OCI-LY7 (cell line): Measurements from ENCODE around the gene PKIB. TPM values are rescaled to one million over a fixed set of nuclear protein-coding genes. Genes with fewer than 3 reads are reported as not detected.

Source experiments
- BruUV-seq: library from RNA; stranded (reverse); fragments of 400-500 nt; replicated peaks from 2 replicates; lab custom pipeline; 2021; lab: Mats Ljungman, UMichigan
- CTCF ChIA-PET: fragments of 300-600 bp; sonication (Branson Sonifier 250); formaldehyde crosslinking; loops from one replicate; lab custom pipeline; 2022; ENCODE audit warnings: antibody characterized with exemption; ENCODE audit not compliant: unreplicated experiment; lab: Charles Lee
- POLR2A ChIA-PET: fragments of 300-600 bp; sonication (Branson Sonifier 250); formaldehyde crosslinking; loops from one replicate; lab custom pipeline; 2022; ENCODE audit warnings: antibody characterized with exemption; lab: Charles Lee
- DNase-seq: peaks from one replicate; pipeline ENCODE4 v3.0.0-alpha.2; 2015; ENCODE audit warnings: low spot score
- H2AFZ ChIP-seq: fragments of 200-600 bp; sonication (generic), shearing (Covaris generic); 2 replicates; pipeline ENCODE4 v1.6.1; 2014; ENCODE audit warnings: mild to moderate bottlenecking, antibody characterized with exemption, low read length, moderate library complexity
- H3K27ac ChIP-seq: fragments of 200-600 bp; sonication (generic); 2 replicates; pipeline ENCODE4 v1.5.1; 2014; ENCODE audit warnings: mixed run types, low read depth, mild to moderate bottlenecking, moderate library complexity, low read length, inconsistent platforms; ENCODE audit not compliant: poor library complexity, severe bottlenecking
- H3K36me3 ChIP-seq: fragments of 200-600 bp; sonication (generic); 2 replicates; pipeline ENCODE4 v1.6.1; 2014; ENCODE audit warnings: mild to moderate bottlenecking, antibody characterized with exemption, low read length, moderate library complexity, mixed read lengths; ENCODE audit not compliant: insufficient read depth
- H3K4me1 ChIP-seq: fragments of 200-600 bp; sonication (generic); 2 replicates; pipeline ENCODE4 v1.5.1; 2014; ENCODE audit warnings: mild to moderate bottlenecking, low read length; ENCODE audit not compliant: insufficient read depth, poor library complexity, severe bottlenecking
- H3K4me2 ChIP-seq: fragments of 200-600 bp; sonication (generic); 2 replicates; pipeline ENCODE4 v1.6.1; 2014; ENCODE audit warnings: mild to moderate bottlenecking, low read length
- H3K4me3 ChIP-seq: fragments of 200-600 bp; sonication (generic); 2 replicates; pipeline ENCODE4 v1.5.1; 2014; ENCODE audit warnings: mild to moderate bottlenecking, low read depth, low read length; ENCODE audit not compliant: poor library complexity, severe bottlenecking
- H3K79me2 ChIP-seq: fragments of 200-600 bp; sonication (generic); 2 replicates; pipeline ENCODE4 v1.6.1; 2016; ENCODE audit warnings: low read depth, mild to moderate bottlenecking, low read length, moderate library complexity, mixed read lengths; ENCODE audit not compliant: insufficient read depth
- H3K9me2 ChIP-seq: fragments of 200-600 bp; sonication (generic); 2 replicates; pipeline ENCODE4 v1.6.1; 2016; ENCODE audit warnings: mild to moderate bottlenecking, low read length, mixed read lengths; ENCODE audit not compliant: insufficient read depth
- H3K9me3 ChIP-seq: fragments of 200-600 bp; sonication (generic); 2 replicates; pipeline ENCODE4 v1.6.1; 2014; ENCODE audit warnings: mild to moderate bottlenecking, mixed run types, low read length, mixed read lengths
- H4K20me1 ChIP-seq: fragments of 200-600 bp; sonication (generic); 2 replicates; pipeline ENCODE4 v1.6.1; 2014; ENCODE audit warnings: mild to moderate bottlenecking, antibody characterized with exemption, low read length, moderate library complexity, mixed read lengths; ENCODE audit not compliant: insufficient read depth
- CTCF ChIP-seq: fragments of 200-600 bp; sonication (generic); conservative IDR thresholded peaks from 2 replicates; pipeline ENCODE4 v1.5.1; 2014; ENCODE audit warnings: mild to moderate bottlenecking, antibody characterized with exemption, low read length, moderate library complexity, mixed read lengths
- EZH2phosphoT487 ChIP-seq: fragments of 200-600 bp; sonication (generic); IDR thresholded peaks from 2 replicates; pipeline ENCODE4 v1.6.1; 2018; ENCODE audit warnings: low read depth, borderline replicate concordance, mild to moderate bottlenecking, mixed run types, antibody characterized with exemption, low read length, moderate library complexity, mixed read lengths
- intact Hi-C: fragments of 100-400 bp; cut with micrococcal nuclease; formaldehyde crosslinking; loops from one replicate; pipeline ENCODE4 v1.10.0; 2022; ENCODE audit not compliant: unreplicated experiment
- total RNA-seq, 2 experiments: library from RNA; depleted of rRNA in 1 of 2; stranded (reverse); fragments of >200 nt in 1 of 2; shearing (Covaris generic) in 1 of 2; gene quantifications; 2 replicates each; pipeline ENCODE4 v1.2.3, GENCODE V29; 2014 to 2022

PKIB gene
- total RNA-seq, 2 experiments from 2014 or later: 0.46 TPM; not detected in 1

GRCh38 chr6:122727244-122727643, 117.0 kb downstream of the PKIB start:
- H3K4me2 ChIP-seq: no peak overlapping the region
- no peaks in the 10 kb centered on the region for H3K36me3 ChIP-seq
- H4K20me1 ChIP-seq: no peaks in the 10 kb centered on the region
- CTCF ChIA-PET: no interaction called here
- H3K9me3 ChIP-seq: no peaks in the 10 kb centered on the region
- no peak for DNase-seq
- no peaks in the 10 kb centered on the region for H3K79me2 ChIP-seq
- H3K27ac ChIP-seq: no peak overlapping the region
- no peaks in the 10 kb centered on the region for H3K9me2 ChIP-seq
- H3K4me1 ChIP-seq: no peaks in the 10 kb centered on the region
- POLR2A ChIA-PET: interaction anchor here (0.6 kb wide), 1 partner anchor 33 kb away, joined by 3 read pairs; no protein-coding TSS in a partner anchor
- H3K4me3 ChIP-seq: no peak overlapping the region
- no peak for TF ChIP-seq CTCF
- no peak for TF ChIP-seq EZH2phosphoT487
- BruUV-seq: no TSS peak
- H2AFZ ChIP-seq: no peak overlapping the region
- intact Hi-C loops: loop anchor here (10.0 kb wide), 1 partner anchor 232 kb away; no protein-coding TSS in a partner anchor

GRCh38 chr6:122730334-122730733, 120.1 kb downstream of the PKIB start:
- no peak overlapping the region for H3K4me2 ChIP-seq
- BruUV-seq: no TSS peak
- ChIA-PET CTCF (no interaction called here), POLR2A (interaction anchor here (0.7 kb wide), 1 partner anchor 87 kb away, joined by 3 read pairs; no protein-coding TSS in a partner anchor)
- no peak overlapping the region for H3K27ac ChIP-seq
- no peak overlapping the region for H2AFZ ChIP-seq
- H4K20me1 ChIP-seq: no peaks in the 10 kb centered on the region
- no peak overlapping the region for H3K4me3 ChIP-seq
- H3K9me3 ChIP-seq: no peaks in the 10 kb centered on the region
- TF ChIP-seq CTCF (no peak), EZH2phosphoT487 (no peak)
- no peaks in the 10 kb centered on the region for H3K79me2 ChIP-seq
- no peaks in the 10 kb centered on the region for H3K36me3 ChIP-seq
- no peaks in the 10 kb centered on the region for H3K4me1 ChIP-seq
- intact Hi-C loops: loop anchor here (2.0 kb wide), 1 partner anchor 584 kb away; no protein-coding TSS in a partner anchor
- no peaks in the 10 kb centered on the region for H3K9me2 ChIP-seq
- no peak for DNase-seq

- no peak overlapping the region for H2AFZ ChIP-seq
- peak; percentile 89 for TF ChIP-seq CTCF
- no peak for TF ChIP-seq EZH2phosphoT487
- ChIA-PET CTCF (no interaction called here), POLR2A (no interaction called here)
- intact Hi-C loops: loop anchor here (1.0 to 2.0 kb wide), 2 partner anchors 108 to 584 kb away; no protein-coding TSS in a partner anchor
- H4K20me1 ChIP-seq: no peaks in the 10 kb centered on the region
- no peaks in the 10 kb centered on the region for H3K9me2 ChIP-seq
- no peaks in the 10 kb centered on the region for H3K4me1 ChIP-seq
- no peak overlapping the region for H3K4me2 ChIP-seq
- H3K4me3 ChIP-seq: no peak overlapping the region
- no peaks in the 10 kb centered on the region for H3K36me3 ChIP-seq
- BruUV-seq: no TSS peak
- peak; percentile 18 for DNase-seq
- H3K9me3 ChIP-seq: no peaks in the 10 kb centered on the region
- no peak overlapping the region for H3K27ac ChIP-seq
- no peaks in the 10 kb centered on the region for H3K79me2 ChIP-seq
Observed at GRCh38 chr6:122730775-122731386, 120.7 kb downstream of the PKIB start.
